HG02610 (cell line): Measurements from ENCODE around the gene MDM2.
A peak's percentile ranks its signal among the peaks of the same experiment; 100 is the strongest.

ENCODE experiments used
- ATAC-seq: cut with Tn5 transposase; IDR thresholded peaks from one replicate; pipeline ENCODE4 v1.9.1; 2021; ENCODE audit warnings: mild to moderate bottlenecking, moderate library complexity; ENCODE audit not compliant: unreplicated experiment

MDM2 gene

DNA sequence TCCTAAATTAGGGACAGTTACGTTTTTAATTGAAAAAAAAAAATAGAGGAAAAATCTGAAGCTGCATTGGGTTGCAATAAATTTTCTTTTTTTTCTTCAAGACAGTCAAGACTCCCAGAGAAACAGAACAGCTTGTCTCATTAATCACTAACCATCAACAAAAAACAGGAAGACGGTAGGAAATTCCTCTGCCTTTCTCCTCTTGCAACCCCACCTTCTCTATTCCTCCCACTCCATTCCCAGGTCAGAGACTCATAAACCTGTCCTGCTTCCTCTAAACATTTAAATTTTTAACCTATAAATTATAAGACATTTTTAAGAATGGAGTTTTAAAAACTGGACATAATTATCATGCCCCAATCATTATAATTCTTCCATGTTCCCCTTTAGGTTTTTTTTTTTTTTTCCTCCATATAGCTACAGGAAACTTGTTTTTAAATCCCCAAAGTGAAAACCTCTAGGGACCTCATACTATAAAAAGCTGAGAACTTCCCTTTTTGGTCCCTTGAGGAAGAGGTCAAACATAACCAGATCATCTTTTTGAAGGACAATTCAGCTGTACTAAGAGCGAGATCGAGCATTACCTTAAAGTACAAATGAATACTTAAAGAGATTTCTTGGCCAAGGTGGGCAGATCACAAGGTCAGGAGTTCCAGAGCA lies 89.0 kb downstream of the MDM2 start:
- peak; percentile 45 for ATAC-seq

DNA sequence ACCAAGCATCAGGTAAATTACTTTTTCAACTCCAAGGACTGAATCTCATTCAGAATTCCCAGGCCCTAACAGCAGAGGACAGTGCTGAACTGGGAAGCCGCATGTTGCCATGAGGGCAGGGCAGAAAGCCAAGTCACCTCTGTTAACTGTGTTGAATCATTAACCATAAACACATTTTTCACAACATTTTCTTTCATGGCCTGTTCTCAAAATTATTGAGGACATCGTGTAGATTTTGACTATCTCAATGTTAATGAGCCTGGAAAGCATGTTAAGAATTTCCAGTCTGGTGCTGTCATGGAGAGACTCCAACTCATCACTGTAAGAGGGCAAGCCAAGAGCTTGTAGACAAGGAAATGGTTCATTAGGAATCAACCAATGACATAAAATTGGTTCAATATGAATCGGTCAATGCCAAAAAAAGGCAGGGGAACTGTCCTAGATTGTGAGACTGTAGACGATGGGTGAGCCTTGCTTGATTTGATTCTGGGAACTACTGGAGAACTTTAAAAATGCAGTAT lies 91.3 kb downstream of the MDM2 start:
- ATAC-seq, result no peak

DNA sequence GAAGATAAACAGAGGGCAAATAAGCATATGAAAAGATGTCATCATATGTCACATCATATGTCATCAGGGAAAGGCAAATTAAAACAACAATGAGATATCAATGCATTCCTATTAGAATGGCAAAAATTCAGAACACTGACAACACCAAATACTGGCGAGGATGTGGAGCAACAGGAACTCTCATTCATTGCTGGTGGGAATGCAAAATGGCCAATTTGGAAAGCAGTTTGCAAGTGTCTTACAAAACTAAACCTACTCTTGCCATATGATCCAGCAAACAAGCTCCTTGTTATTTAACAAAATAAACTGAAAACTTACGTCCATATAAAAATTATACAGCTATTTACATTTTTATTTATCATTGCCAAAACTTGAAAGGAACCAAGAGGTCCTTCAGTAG lies 92.3 kb downstream of the MDM2 start:
- no peak for ATAC-seq
